ENCODE results near the gene MBD5. TPM values are rescaled to one million over a fixed set of nuclear protein-coding genes. Genes with fewer than 3 reads are reported as not detected.

The MBD5 gene
- total RNA-seq, 4 donors from 2014 or later = 22.9 to 44.2 (median 40.2) TPM

GRCh38 chr2:148165975-148166374, 145.1 kb downstream of the MBD5 start:
- no peaks in the 10 kb centered on the region for H3K27me3 ChIP-seq
- no peaks in the 10 kb centered on the region for H3K36me3 ChIP-seq
- TF ChIP-seq, protein P1, sequence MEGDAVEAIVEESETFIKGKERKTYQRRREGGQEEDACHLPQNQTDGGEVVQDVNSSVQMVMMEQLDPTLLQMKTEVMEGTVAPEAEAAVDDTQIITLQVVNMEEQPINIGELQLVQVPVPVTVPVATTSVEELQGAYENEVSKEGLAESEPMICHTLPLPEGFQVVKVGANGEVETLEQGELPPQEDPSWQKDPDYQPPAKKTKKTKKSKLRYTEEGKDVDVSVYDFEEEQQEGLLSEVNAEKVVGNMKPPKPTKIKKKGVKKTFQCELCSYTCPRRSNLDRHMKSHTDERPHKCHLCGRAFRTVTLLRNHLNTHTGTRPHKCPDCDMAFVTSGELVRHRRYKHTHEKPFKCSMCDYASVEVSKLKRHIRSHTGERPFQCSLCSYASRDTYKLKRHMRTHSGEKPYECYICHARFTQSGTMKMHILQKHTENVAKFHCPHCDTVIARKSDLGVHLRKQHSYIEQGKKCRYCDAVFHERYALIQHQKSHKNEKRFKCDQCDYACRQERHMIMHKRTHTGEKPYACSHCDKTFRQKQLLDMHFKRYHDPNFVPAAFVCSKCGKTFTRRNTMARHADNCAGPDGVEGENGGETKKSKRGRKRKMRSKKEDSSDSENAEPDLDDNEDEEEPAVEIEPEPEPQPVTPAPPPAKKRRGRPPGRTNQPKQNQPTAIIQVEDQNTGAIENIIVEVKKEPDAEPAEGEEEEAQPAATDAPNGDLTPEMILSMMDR (IDR thresholded peaks at IDR 0.05) = no peak
- no peak for TF ChIP-seq POLR2A (IDR thresholded peaks at IDR 0.05)
- DNase-seq = no peak
- no peak overlapping the region for H3K4me3 ChIP-seq
- no peak overlapping the region for H3K27ac ChIP-seq
- H3K4me1 ChIP-seq = no peaks in the 10 kb centered on the region
- H3K9me3 ChIP-seq = no peaks in the 10 kb centered on the region

GRCh38 chr2:148167241-148167766, 146.4 kb downstream of the MBD5 start:
- Histone ChIP-seq H3K9me3 (no peaks in the 10 kb centered on the region), H3K4me1 (no peaks in the 10 kb centered on the region), H3K27me3 (no peaks in the 10 kb centered on the region), H3K27ac (no peak overlapping the region), H3K36me3 (no peaks in the 10 kb centered on the region), H3K4me3 (no peak overlapping the region)
- DNase-seq = no peak
- TF ChIP-seq, protein P1 (IDR thresholded peaks at IDR 0.05) = no peak

- DNase-seq = no peak
- no peaks in the 10 kb centered on the region for H3K36me3 ChIP-seq
- no peaks in the 10 kb centered on the region for H3K4me1 ChIP-seq
- no peaks in the 10 kb centered on the region for H3K9me3 ChIP-seq
- no peak overlapping the region for H3K4me3 ChIP-seq
- no peak overlapping the region for H3K27ac ChIP-seq
- H3K27me3 ChIP-seq = no peaks in the 10 kb centered on the region
- TF ChIP-seq, protein P1 (IDR thresholded peaks at IDR 0.05) = no peak
- no peak for TF ChIP-seq POLR2A (IDR thresholded peaks at IDR 0.05)
These were observed 147.0 kb downstream of the MBD5 start for GRCh38 chr2:148167855-148168254.

DNA sequence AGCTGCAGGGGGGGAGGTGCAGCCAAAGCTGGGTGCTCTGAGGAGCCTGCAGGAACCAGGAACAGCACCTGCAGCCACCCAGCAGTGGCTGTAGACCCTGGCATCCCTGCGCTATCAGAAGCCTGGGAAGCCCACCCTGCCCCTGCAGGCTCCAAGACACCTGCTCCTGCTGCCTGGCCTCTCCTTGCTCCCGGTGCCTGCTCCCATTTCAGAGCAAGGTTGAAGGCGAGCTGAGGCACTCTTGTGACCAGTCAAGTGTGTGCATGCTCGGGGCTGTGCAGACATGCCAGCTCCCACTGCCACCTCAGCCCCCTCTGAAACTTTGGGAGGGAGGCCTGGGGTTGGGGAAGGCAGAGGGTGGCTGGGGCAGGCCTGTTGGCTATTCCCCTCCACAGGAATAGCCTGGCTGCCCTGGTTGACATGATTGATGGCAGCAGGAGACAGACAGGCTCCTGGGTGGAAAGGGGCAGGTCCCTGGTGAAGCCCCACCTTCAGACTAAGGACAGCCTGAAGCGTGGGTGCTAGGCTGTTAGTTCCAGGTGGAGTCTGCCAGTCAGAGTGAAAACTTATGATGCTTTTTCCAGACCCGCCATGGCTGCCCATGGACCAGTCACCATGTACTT, 151.4 kb downstream of the MBD5 start:
- Histone ChIP-seq H3K27ac (no peak overlapping the region), H3K4me1 (no peaks in the 10 kb centered on the region), H3K9me3 (no peaks in the 10 kb centered on the region), H3K36me3 (no peaks in the 10 kb centered on the region), H3K27me3 (no peaks in the 10 kb centered on the region), H3K4me3 (no peak overlapping the region)
- TF ChIP-seq, protein P1 (IDR thresholded peaks at IDR 0.05) = no peak
- TF ChIP-seq POLR2A (IDR thresholded peaks at IDR 0.05) = no peak
- DNase-seq = no peak

DNA sequence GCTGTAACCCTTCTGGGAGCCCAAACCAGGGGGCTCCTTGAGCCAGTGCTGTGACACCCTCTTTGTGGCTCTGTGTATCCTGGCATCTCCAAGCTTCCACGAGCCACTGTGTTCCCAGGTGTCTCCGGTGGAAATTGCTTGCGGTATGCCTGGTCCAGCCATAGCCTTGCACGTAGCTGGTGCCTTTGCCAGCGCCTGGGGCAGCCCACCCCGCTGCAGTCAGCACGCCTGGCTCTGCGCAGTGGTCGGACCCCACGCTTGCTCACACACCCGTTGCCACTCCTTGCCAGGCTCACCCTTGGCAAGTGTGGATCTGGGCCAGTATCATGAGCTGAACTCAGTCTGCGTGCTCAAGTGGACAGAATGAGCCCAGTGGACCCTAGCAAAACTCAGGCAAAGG, 152.3 kb downstream of the MBD5 start:
- Histone ChIP-seq H3K27me3 (no peaks in the 10 kb centered on the region), H3K4me1 (no peaks in the 10 kb centered on the region), H3K36me3 (no peaks in the 10 kb centered on the region), H3K9me3 (no peaks in the 10 kb centered on the region), H3K4me3 (no peak overlapping the region), H3K27ac (no peak overlapping the region)
- TF ChIP-seq, protein P1 (IDR thresholded peaks at IDR 0.05) = no peak
- TF ChIP-seq POLR2A (IDR thresholded peaks at IDR 0.05) = no peak
- DNase-seq = no peak

All from Peyer's patch (tissue), 4 donors.